H1 (cell line): ENCODE results near the gene MRPL36. TPM values are rescaled to one million over a fixed set of nuclear protein-coding genes. Genes with fewer than 3 reads are reported as not detected.
"Not testable (repeated sequence)": the region's sequence is repeated elsewhere in the genome, so short reads cannot be mapped to it uniquely, and the experiment has no call there.

Experiments
- CTCF ChIA-PET: fragments of 300-600 bp; sonication (Branson Sonifier 250); formaldehyde crosslinking; loops from one replicate; lab custom pipeline; 2021; ENCODE audit not compliant: partially characterized antibody; lab: Charles Lee
- POLR2A ChIA-PET: fragments of 300-600 bp; sonication (Branson Sonifier 250); formaldehyde crosslinking; loops from one replicate; lab custom pipeline; 2021; ENCODE audit warnings: inconsistent platforms; ENCODE audit not compliant: partially characterized antibody; lab: Charles Lee
- DNase-seq, 2 experiments: peaks; one replicate each; pipeline versions ENCODE4 v3.0.0 to v3.0.0-alpha.2; 2010 to 2022; ENCODE audit warnings: low spot score in 2 of 2, low read depth in 1 of 2, mixed read lengths in 1 of 2
- FAIRE-seq: peaks from 2 replicates; lab custom pipeline; 2011; peaks lifted over from hg19 to GRCh38; lab: Jason Lieb, UNC
- H2AFZ ChIP-seq: 2 replicates; pipeline ENCODE4 v1.8.1; 2012; ENCODE audit warnings: low read length, inconsistent platforms
- H2AK5ac ChIP-seq: 2 replicates; pipeline ENCODE4 v1.6.1; 2013; ENCODE audit warnings: low read depth, low read length
- H2BK120ac ChIP-seq: replicated peaks from 2 replicates; pipeline ENCODE3; 2013; ENCODE audit warnings: low read depth, low read length, inconsistent platforms
- H2BK12ac ChIP-seq: 2 replicates; pipeline ENCODE4 v1.6.1; 2013; ENCODE audit warnings: low read depth, low read length
- H2BK15ac ChIP-seq: 2 replicates; pipeline ENCODE4 v1.6.1; 2013; ENCODE audit warnings: low read length
- H2BK20ac ChIP-seq: 2 replicates; pipeline ENCODE4 v1.6.1; 2013; ENCODE audit warnings: low read length
- H2BK5ac ChIP-seq: 2 replicates; pipeline ENCODE4 v1.6.1; 2013; ENCODE audit warnings: low read depth, low read length
- H3K14ac ChIP-seq: 2 replicates; pipeline ENCODE4 v1.6.1; 2013; ENCODE audit warnings: inconsistent platforms; ENCODE audit not compliant: insufficient read length
- H3K18ac ChIP-seq: 2 replicates; pipeline ENCODE4 v1.6.1; 2013; ENCODE audit warnings: low read length; ENCODE audit errors: extremely low read depth
- H3K23ac ChIP-seq: 2 replicates; pipeline ENCODE4 v1.6.1; 2013; ENCODE audit warnings: inconsistent platforms; ENCODE audit not compliant: insufficient read length
- H3K23me2 ChIP-seq: 2 replicates; pipeline ENCODE4 v1.6.1; 2013; ENCODE audit warnings: low read depth, low read length
- H3K27ac ChIP-seq: 2 replicates; pipeline ENCODE4 v1.6.1; 2011; ENCODE audit warnings: low read depth, low read length, inconsistent platforms
- H3K27me3 ChIP-seq, 4 experiments: replicated peaks in 1 of 4; 1 replicate in 1 of 4; 2 replicates in 3 of 4; pipeline versions ENCODE4 v1.6.1 to v1.8.1; 2011 to 2013; ENCODE audit warnings: low read length in 3 of 4, mild to moderate bottlenecking in 3 of 4, inconsistent platforms in 2 of 4, mixed read lengths in 2 of 4, moderate library complexity in 1 of 4; ENCODE audit not compliant: control insufficient read depth in 3 of 4, insufficient read depth in 3 of 4; ENCODE audit errors: extremely low read depth in 1 of 4
- H3K36me3 ChIP-seq, 4 experiments: 2 replicates each; pipeline versions ENCODE4 v1.6.1 to v1.8.1; 2011 to 2013; ENCODE audit warnings: mild to moderate bottlenecking in 4 of 4, low read length in 3 of 4, moderate library complexity in 2 of 4, control low read depth in 1 of 4, inconsistent platforms in 1 of 4; ENCODE audit not compliant: insufficient read depth in 4 of 4, control insufficient read depth in 2 of 4
- H3K4ac ChIP-seq: replicated peaks from 2 replicates; pipeline ENCODE3; 2013; ENCODE audit warnings: low read length, low read depth, mixed read lengths, inconsistent platforms; ENCODE audit not compliant: insufficient read length
- H3K4me1 ChIP-seq, 4 experiments: replicated peaks in 1 of 4; 1 replicate in 1 of 4; 2 replicates in 3 of 4; pipeline versions ENCODE4 v1.6.1 to v1.8.1; 2011 to 2013; ENCODE audit warnings: low read length in 3 of 4, inconsistent platforms in 2 of 4, mixed read lengths in 1 of 4; ENCODE audit not compliant: insufficient read depth in 4 of 4, control insufficient read depth in 3 of 4
- H3K4me2 ChIP-seq, 2 experiments: 2 replicates each; pipeline versions ENCODE4 v1.6.1 to v1.8.1; 2011 to 2013; ENCODE audit warnings: low read depth in 2 of 2, low read length in 2 of 2, control low read depth in 1 of 2, inconsistent platforms in 1 of 2, mild to moderate bottlenecking in 1 of 2; ENCODE audit not compliant: insufficient read depth in 1 of 2
- H3K4me3 ChIP-seq, 4 experiments: fragments of 200-600, 300-600 bp in 1 of 4; sonication (generic), shearing (Covaris generic), sonication (Bioruptor Twin) in 1 of 4; 2 replicates each; pipeline versions ENCODE4 v1.5.1 to v1.8.1; 2011 to 2016; ENCODE audit warnings: low read length in 4 of 4, low read depth in 3 of 4, control low read depth in 2 of 4, inconsistent platforms in 2 of 4, mild to moderate bottlenecking in 2 of 4, mixed read lengths in 1 of 4, moderate library complexity in 1 of 4; ENCODE audit not compliant: insufficient read depth in 2 of 4; ENCODE audit errors: extremely low read depth in 1 of 4
- H3K56ac ChIP-seq: replicated peaks from 2 replicates; pipeline ENCODE3; 2013; ENCODE audit warnings: low read depth, mild to moderate bottlenecking, mixed read lengths, low read length, inconsistent platforms; ENCODE audit not compliant: insufficient read length
- H3K79me1 ChIP-seq: 2 replicates; pipeline ENCODE4 v1.6.1; 2013; ENCODE audit warnings: low read depth, low read length, control low read depth
- H3K79me2 ChIP-seq, 2 experiments: 2 replicates each; pipeline versions ENCODE4 v1.6.1 to v1.8.1; 2012 to 2013; ENCODE audit warnings: low read length in 2 of 2, mild to moderate bottlenecking in 2 of 2, inconsistent platforms in 1 of 2; ENCODE audit not compliant: insufficient read depth in 2 of 2, control insufficient read depth in 1 of 2
- H3K9ac ChIP-seq, 4 experiments: replicated peaks in 1 of 4; 1 replicate in 1 of 4; 2 replicates in 3 of 4; pipeline versions ENCODE4 v1.6.1 to v1.8.1; 2011 to 2013; ENCODE audit warnings: low read depth in 3 of 4, low read length in 3 of 4, control low read depth in 2 of 4, mild to moderate bottlenecking in 2 of 4, moderate library complexity in 2 of 4, inconsistent platforms in 1 of 4; ENCODE audit errors: extremely low read depth in 1 of 4
- H3K9me3 ChIP-seq, 2 experiments: 2 replicates each; pipeline versions ENCODE4 v1.6.1 to v1.8.1; 2012 to 2013; ENCODE audit warnings: mild to moderate bottlenecking in 2 of 2, moderate library complexity in 2 of 2, control low read depth in 1 of 2, inconsistent platforms in 1 of 2, low read depth in 1 of 2, low read length in 1 of 2, mixed read lengths in 1 of 2; ENCODE audit not compliant: insufficient read depth in 2 of 2
- H4K20me1 ChIP-seq, 2 experiments: replicated peaks in 1 of 2; 2 replicates each; pipeline versions ENCODE3 to v1.8.1; 2011 to 2013; ENCODE audit warnings: inconsistent platforms in 2 of 2, low read length in 2 of 2, mild to moderate bottlenecking in 1 of 2; ENCODE audit not compliant: insufficient read depth in 2 of 2, control insufficient read depth in 1 of 2
- H4K5ac ChIP-seq: 2 replicates; pipeline ENCODE4 v1.6.1; 2013; ENCODE audit warnings: low read length, low read depth, mixed read lengths, inconsistent platforms; ENCODE audit not compliant: insufficient read length
- H4K8ac ChIP-seq: 2 replicates; pipeline ENCODE4 v1.8.0; 2013; ENCODE audit warnings: mild to moderate bottlenecking, moderate library complexity, low read length, inconsistent platforms; ENCODE audit not compliant: insufficient read depth; ENCODE audit errors: extremely low read depth
- H4K91ac ChIP-seq: replicated peaks from 2 replicates; pipeline ENCODE3; 2013; ENCODE audit warnings: low read length, mixed read lengths, inconsistent platforms; ENCODE audit not compliant: insufficient read length
- WGBS, 2 experiments: shearing (Covaris generic) in 1 of 2; methylation state at CpG; one replicate each; pipeline versions ENCODE4 v1.1.6 to v1.1.7; 2013 to 2015; ENCODE audit warnings: low lambda C conversion rate in 2 of 2, mixed read lengths in 2 of 2, inconsistent platforms in 1 of 2, low coverage in 1 of 2, missing lambda C conversion rate in 1 of 2; ENCODE audit not compliant: insufficient replicate concordance in 2 of 2, insufficient coverage in 1 of 2, insufficient read length in 1 of 2; ENCODE audit errors: extremely low coverage in 1 of 2, missing lambda C conversion rate in 1 of 2; 5-methylcytosine and 5-hydroxymethylcytosine counted together
- polyA plus RNA-seq, 7 experiments: library from polyadenylated mRNA; depleted of rRNA in 3 of 7; stranded (reverse) in 5 of 7; unstranded in 2 of 7; fragments of >200 nt in 5 of 7; fragments of 200-250 nt in 2 of 7; gene quantifications; 1 replicate in 5 of 7; 2 replicates in 1 of 7; 4 replicates in 1 of 7; pipeline versions ENCODE4 v1.2.1 to v1.2.3, GENCODE V29; 2011 to 2013; ENCODE audit warnings: missing spikeins in 2 of 7, mixed read lengths in 2 of 7
- total RNA-seq: library from RNA; stranded (reverse); fragmentation: NEBNext Ultra II Directional; extraction: Animal tissue kit (Norgen Biotek cat#: 25700); gene quantifications from 2 replicates; pipeline ENCODE4 v1.2.1, GENCODE V29; 2021

MRPL36 gene
- total and polyA plus RNA-seq, 2 of the 8 experiments (the other 6 are each of a cell fraction or from before 2014, with no cell fraction given) = 56.3 to 81.5 TPM

GRCh38 chr5:1816495-1817089, 17.0 kb upstream of the MRPL36 start:
- not testable (repeated sequence) for H3K56ac ChIP-seq, H3K4ac ChIP-seq, H2BK12ac ChIP-seq, H3K9ac ChIP-seq, H3K23me2 ChIP-seq, H2BK120ac ChIP-seq, H3K23ac ChIP-seq, H3K79me2 ChIP-seq, H3K27me3 ChIP-seq, H3K4me2 ChIP-seq, H3K9me3 ChIP-seq, H4K5ac ChIP-seq, DNase-seq, H2AK5ac ChIP-seq, H2BK20ac ChIP-seq, H3K4me3 ChIP-seq, H3K18ac ChIP-seq, H3K27ac ChIP-seq, H2AFZ ChIP-seq, FAIRE-seq, H4K8ac ChIP-seq, H3K4me1 ChIP-seq, H2BK5ac ChIP-seq, H3K79me1 ChIP-seq, H3K14ac ChIP-seq, H4K91ac ChIP-seq, H2BK15ac ChIP-seq
- POLR2A ChIA-PET = interaction anchor here (1.1 kb wide), 1 partner anchor 9 kb away, joined by 3 read pairs; no protein-coding TSS in a partner anchor
- H3K36me3 ChIP-seq = peaks cover 18 to 52% (median 44%) of the 10 kb centered on the region in 4 experiments
- CTCF ChIA-PET = interaction anchor here (0.7 to 0.9 kb wide), 2 partner anchors 23 to 148 kb away, joined by 3 to 4 read pairs; no protein-coding TSS in a partner anchor
- WGBS, 2 experiments = 85 to 100% methylated on average over 9 to 16 of the region's 18 CpGs
- H4K20me1 ChIP-seq = peaks cover 3 to 16% of the 10 kb centered on the region in 2 experiments
